K562 (cell line): ENCODE measurements around the gene MARVELD1. TPM values are rescaled to one million over a fixed set of nuclear protein-coding genes. Genes with fewer than 3 reads are reported as not detected.

Experiments used
- ATF7 ChIP-seq: fragments of 450-650 bp; IDR thresholded peaks from 2 replicates; pipeline ENCODE4 v1.7.1; 2014; ENCODE audit warnings: mild to moderate bottlenecking, moderate library complexity
- BRF2 ChIP-seq: IDR thresholded peaks from 3 replicates; pipeline ENCODE4 v1.6.1; 2011; ENCODE audit warnings: borderline replicate concordance, mild to moderate bottlenecking; ENCODE audit not compliant: insufficient read length, insufficient read depth
- DIDO1 ChIP-seq: fragments of 450-650 bp; IDR thresholded peaks from 2 replicates; pipeline ENCODE4 v1.6.1; 2016; ENCODE audit warnings: low read depth, missing biosample characterization, missing genetic modification characterization
- GATAD2B ChIP-seq: fragments of 450-650 bp; IDR thresholded peaks from 2 replicates; pipeline ENCODE4 v1.6.1; 2017; ENCODE audit warnings: mild to moderate bottlenecking, borderline replicate concordance
- HDAC3 ChIP-seq: fragments of 450-650 bp; IDR thresholded peaks from 2 replicates; pipeline ENCODE4 v1.6.1; 2018; ENCODE audit warnings: borderline replicate concordance, mild to moderate bottlenecking, moderate library complexity; ENCODE audit not compliant: partially characterized antibody
- HDAC8 ChIP-seq: fragments of 450-650 bp; IDR thresholded peaks from 2 replicates; pipeline ENCODE4 v1.6.1; 2016; ENCODE audit warnings: mild to moderate bottlenecking, missing genetic modification characterization, moderate library complexity, missing compliant biosample characterization
- HDGF ChIP-seq: fragments of 450-650 bp; IDR thresholded peaks from 2 replicates; pipeline ENCODE4 v1.6.1; 2016
- HIVEP1 ChIP-seq: fragments of 250-450 bp; sonication (Bioruptor Pico); IDR thresholded peaks from 2 replicates; pipeline ENCODE4 v1.4.0; 2020; ENCODE audit warnings: mild to moderate bottlenecking
- HNRNPLL ChIP-seq: fragments of 200-400 bp; formaldehyde crosslinking; IDR thresholded peaks from 2 replicates; pipeline ENCODE4 v1.6.1; 2017; ENCODE audit warnings: low read length, low read depth, mild to moderate bottlenecking; ENCODE audit not compliant: poor library complexity, severe bottlenecking
- KLF6 ChIP-seq: fragments of 250-450 bp; sonication (Bioruptor Pico); IDR thresholded peaks from 2 replicates; pipeline ENCODE4 v1.4.0; 2020; ENCODE audit warnings: mild to moderate bottlenecking, moderate library complexity, borderline replicate concordance
- SMARCE1 ChIP-seq: fragments of 450-650 bp; IDR thresholded peaks from 2 replicates; pipeline ENCODE4 v1.7.1; 2016; ENCODE audit warnings: mild to moderate bottlenecking
- TAF15 ChIP-seq: fragments of 200-400 bp; formaldehyde crosslinking; IDR thresholded peaks from 2 replicates; pipeline ENCODE4 v1.6.1; 2017; ENCODE audit warnings: mild to moderate bottlenecking, low read depth, low read length, moderate library complexity
- TRIM28 ChIP-seq: fragments of 450-650 bp; IDR thresholded peaks from 2 replicates; pipeline ENCODE4 v1.6.1; 2017
- ZFP91 ChIP-seq: sonication (generic); formaldehyde crosslinking; IDR thresholded peaks from 2 replicates; pipeline ENCODE4 v1.8.0; 2022; ENCODE audit warnings: mild to moderate bottlenecking, missing genetic modification reagents
- ZNF316 ChIP-seq: fragments of 450-650 bp; IDR thresholded peaks from 2 replicates; pipeline ENCODE4 v1.6.1; 2016
- polyA plus RNA-seq, 8 experiments: library from polyadenylated mRNA; depleted of rRNA in 4 of 8; stranded (reverse) in 5 of 8; unstranded in 3 of 8; fragments of >200 nt; fragmentation: Nextera tagmentation in 2 of 8; fragmentation: Illumina TruSeq in 1 of 8; extraction: Ambion mirVana in 2 of 8; extraction: Trizol in 1 of 8; gene quantifications; 2 replicates each; pipeline versions ENCODE4 v1.2.1 to v1.2.3, GENCODE V29; 2011 to 2014; ENCODE audit warnings: inconsistent platforms in 1 of 8, missing spikeins in 1 of 8
- total RNA-seq, 7 experiments: library from RNA; depleted of rRNA in 6 of 7; stranded (reverse); fragments of >200 nt in 6 of 7; fragmentation: Illumina TruSeq in 2 of 7; extraction: Trizol in 2 of 7; gene quantifications; 2 replicates each; pipeline versions ENCODE4 v1.2.1 to v1.2.3, GENCODE V29; 2011 to 2021; ENCODE audit warnings: low replicate concordance in 1 of 7
- TF ChIP-seq, protein P1 (sequence below): fragments of 450-650 bp; formaldehyde crosslinking; IDR thresholded peaks from 2 replicates; pipeline ENCODE4 v1.4.0; 2022; ENCODE audit warnings: mild to moderate bottlenecking, moderate library complexity
- TF ChIP-seq, protein P2 (sequence below): sonication (generic); formaldehyde crosslinking; IDR thresholded peaks from 2 replicates; pipeline ENCODE4 v1.4.0; 2020; ENCODE audit warnings: mild to moderate bottlenecking, missing genetic modification reagents
- TF ChIP-seq, protein P3 (sequence below): fragments of 450-650 bp; formaldehyde crosslinking; IDR thresholded peaks from 2 replicates; pipeline ENCODE4 v1.4.0; 2022; ENCODE audit warnings: missing genetic modification characterization

MARVELD1 gene
- total and polyA plus RNA-seq, 9 of the 15 experiments (the other 6 are each of a cell fraction or from before 2014, with no cell fraction given), result 2.7 to 12.5 (median 5.3) TPM

- 0 out of 2 replicates have a peak, but pooled peaks have one; percentile 26 for TF ChIP-seq HIVEP1 (CRISPR knock-in tag)
- no peak for TF ChIP-seq ZFP91 (CRISPR knock-in tag)
- TF ChIP-seq TAF15, result no peak
- TF ChIP-seq GATAD2B, result no peak
- TF ChIP-seq ZNF316, result no peak
- TF ChIP-seq, protein P1, sequence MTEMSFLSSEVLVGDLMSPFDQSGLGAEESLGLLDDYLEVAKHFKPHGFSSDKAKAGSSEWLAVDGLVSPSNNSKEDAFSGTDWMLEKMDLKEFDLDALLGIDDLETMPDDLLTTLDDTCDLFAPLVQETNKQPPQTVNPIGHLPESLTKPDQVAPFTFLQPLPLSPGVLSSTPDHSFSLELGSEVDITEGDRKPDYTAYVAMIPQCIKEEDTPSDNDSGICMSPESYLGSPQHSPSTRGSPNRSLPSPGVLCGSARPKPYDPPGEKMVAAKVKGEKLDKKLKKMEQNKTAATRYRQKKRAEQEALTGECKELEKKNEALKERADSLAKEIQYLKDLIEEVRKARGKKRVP (CRISPR knock-in tag), result peak; percentile 62; the same call in 1 of the 2 replicates
- TF ChIP-seq ATF7, result no peak
- peak; percentile 15; the same call in 1 of the 2 replicates for TF ChIP-seq SMARCE1
- no peak for TF ChIP-seq HDAC3
- TF ChIP-seq HDGF, result no peak
- peak; percentile 57; the same call in 1 of the 2 replicates for TF ChIP-seq KLF6 (CRISPR knock-in tag)
- TF ChIP-seq BRF2, result no peak
- TF ChIP-seq HDAC8 (tag), result no peak
- no peak for TF ChIP-seq HNRNPLL
- TF ChIP-seq, protein P2, sequence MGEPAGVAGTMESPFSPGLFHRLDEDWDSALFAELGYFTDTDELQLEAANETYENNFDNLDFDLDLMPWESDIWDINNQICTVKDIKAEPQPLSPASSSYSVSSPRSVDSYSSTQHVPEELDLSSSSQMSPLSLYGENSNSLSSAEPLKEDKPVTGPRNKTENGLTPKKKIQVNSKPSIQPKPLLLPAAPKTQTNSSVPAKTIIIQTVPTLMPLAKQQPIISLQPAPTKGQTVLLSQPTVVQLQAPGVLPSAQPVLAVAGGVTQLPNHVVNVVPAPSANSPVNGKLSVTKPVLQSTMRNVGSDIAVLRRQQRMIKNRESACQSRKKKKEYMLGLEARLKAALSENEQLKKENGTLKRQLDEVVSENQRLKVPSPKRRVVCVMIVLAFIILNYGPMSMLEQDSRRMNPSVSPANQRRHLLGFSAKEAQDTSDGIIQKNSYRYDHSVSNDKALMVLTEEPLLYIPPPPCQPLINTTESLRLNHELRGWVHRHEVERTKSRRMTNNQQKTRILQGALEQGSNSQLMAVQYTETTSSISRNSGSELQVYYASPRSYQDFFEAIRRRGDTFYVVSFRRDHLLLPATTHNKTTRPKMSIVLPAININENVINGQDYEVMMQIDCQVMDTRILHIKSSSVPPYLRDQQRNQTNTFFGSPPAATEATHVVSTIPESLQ, result no peak
- TF ChIP-seq TRIM28, result no peak
- TF ChIP-seq, protein P3, sequence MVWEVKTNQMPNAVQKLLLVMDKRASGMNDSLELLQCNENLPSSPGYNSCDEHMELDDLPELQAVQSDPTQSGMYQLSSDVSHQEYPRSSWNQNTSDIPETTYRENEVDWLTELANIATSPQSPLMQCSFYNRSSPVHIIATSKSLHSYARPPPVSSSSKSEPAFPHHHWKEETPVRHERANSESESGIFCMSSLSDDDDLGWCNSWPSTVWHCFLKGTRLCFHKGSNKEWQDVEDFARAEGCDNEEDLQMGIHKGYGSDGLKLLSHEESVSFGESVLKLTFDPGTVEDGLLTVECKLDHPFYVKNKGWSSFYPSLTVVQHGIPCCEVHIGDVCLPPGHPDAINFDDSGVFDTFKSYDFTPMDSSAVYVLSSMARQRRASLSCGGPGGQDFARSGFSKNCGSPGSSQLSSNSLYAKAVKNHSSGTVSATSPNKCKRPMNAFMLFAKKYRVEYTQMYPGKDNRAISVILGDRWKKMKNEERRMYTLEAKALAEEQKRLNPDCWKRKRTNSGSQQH (CRISPR knock-in tag), result no peak
- TF ChIP-seq DIDO1 (tag), result no peak
Measured at GRCh38 chr10:97689559-97690020, 23.9 kb upstream of the MARVELD1 start (continued).
